Lung (tissue), 12 donors: ENCODE results near the gene GRB14. TPM values are rescaled to one million over a fixed set of nuclear protein-coding genes. Genes with fewer than 3 reads are reported as not detected.

Experiments
- ATAC-seq: fragments of 200-7000 bp; cut with Tn5 transposase; one replicate; pipeline ENCODE4 v1.9.1; 2020; ENCODE audit warnings: moderate number of reproducible peaks; ENCODE audit not compliant: insufficient read depth, low FRiP score
- DNase-seq, 3 donors: peaks; one replicate each; pipeline ENCODE4 v3.0.0-alpha.2; 2013 to 2017
- H3K27ac ChIP-seq, 2 donors: one replicate each; pipeline ENCODE4 v1.5.1; 2013; ENCODE audit warnings: mild to moderate bottlenecking in 2 of 2, moderate library complexity in 2 of 2, control low read depth in 1 of 2, inconsistent platforms in 1 of 2, low read depth in 1 of 2, low read length in 1 of 2
- H3K27me3 ChIP-seq, 3 donors: one replicate each; pipeline ENCODE4 v1.5.1; 2013; ENCODE audit warnings: low read length in 2 of 3; ENCODE audit not compliant: control insufficient read depth in 3 of 3, insufficient read depth in 3 of 3
- H3K36me3 ChIP-seq, 4 donors: one replicate each; pipeline ENCODE4 v1.5.1; 2013; ENCODE audit warnings: low read length in 4 of 4, mild to moderate bottlenecking in 1 of 4, moderate library complexity in 1 of 4; ENCODE audit not compliant: control insufficient read depth in 4 of 4, insufficient read depth in 4 of 4
- H3K4me1 ChIP-seq, 5 donors: one replicate each; pipeline ENCODE4 v1.5.1; 2013; ENCODE audit warnings: low read length in 5 of 5, mild to moderate bottlenecking in 2 of 5, moderate library complexity in 1 of 5; ENCODE audit not compliant: control insufficient read depth in 5 of 5, insufficient read depth in 5 of 5
- H3K4me3 ChIP-seq: one replicate; pipeline ENCODE4 v1.5.1; 2013; ENCODE audit warnings: mild to moderate bottlenecking, control low read depth, moderate library complexity
- H3K9ac ChIP-seq, 2 donors: one replicate each; pipeline ENCODE4 v1.5.1; 2013; ENCODE audit warnings: low read length in 2 of 2, control low read depth in 1 of 2; ENCODE audit not compliant: insufficient read depth in 1 of 2
- H3K9me3 ChIP-seq, 4 donors: one replicate each; pipeline ENCODE4 v1.5.1; 2013; ENCODE audit warnings: low read length in 3 of 4, mild to moderate bottlenecking in 1 of 4, moderate library complexity in 1 of 4; ENCODE audit not compliant: control insufficient read depth in 4 of 4, insufficient read depth in 3 of 4
- CTCF ChIP-seq: IDR thresholded peaks from 2 replicates; pipeline ENCODE4 v1.5.1; 2012; ENCODE audit warnings: mild to moderate bottlenecking; ENCODE audit errors: control extremely low read depth, extremely low read depth
- WGBS, 2 donors: extraction: QIAGEN DNeasy Blood & Tissue Kit; methylation state at CpG; one replicate each; pipeline ENCODE4 v1.1.7; 2013; 5-methylcytosine and 5-hydroxymethylcytosine counted together
- polyA plus RNA-seq, 2 donors: library from polyadenylated mRNA; stranded (reverse); fragments of 200-250 nt; gene quantifications; one replicate each; pipeline ENCODE4 v1.2.1, GENCODE V29; 2013
- total RNA-seq, 2 donors: library from RNA; depleted of rRNA in 1 of 2; stranded (reverse); fragments of >200 nt in 1 of 2; gene quantifications; one replicate each; pipeline ENCODE4 v1.2.1, GENCODE V29; 2014 to 2021
- donor health status: control.
- donor health status: control.
- donor health status: Bipolar disorder and iron deficiency.
- donor health status: healthy.
- donor health status: DM: yes; HTN: yes; CAD: no.

GRB14 gene
- total and polyA plus RNA-seq, 4 donors, result 1.1 to 20.2 (median 5.2) TPM

GRCh38 chr2:164530464-164530863 lies 90.8 kb downstream of the GRB14 start:
- TF ChIP-seq CTCF, result no peak
- no peak for ATAC-seq
- 78 to 88% methylated on average over 1 of the region's 1 CpG for WGBS, 2 donors

DNA sequence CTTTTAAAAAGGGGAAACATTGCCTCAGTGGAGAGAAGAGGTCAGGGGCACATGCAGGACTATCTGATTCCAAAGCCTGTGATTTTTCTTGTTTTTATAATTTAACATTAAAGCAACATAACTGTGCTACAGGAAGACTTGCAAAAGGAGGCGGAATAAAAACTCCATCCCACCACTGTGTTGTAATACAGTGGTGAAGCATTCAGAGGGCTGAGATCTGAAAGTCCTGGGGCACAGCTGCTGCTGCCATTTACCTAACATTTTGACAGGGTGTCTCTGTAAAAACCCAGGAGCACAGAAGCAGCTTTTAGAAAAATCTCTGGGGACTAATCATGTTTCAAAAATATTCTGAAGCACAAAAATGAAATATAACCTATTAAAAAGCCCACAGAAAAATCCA lies 97.6 kb downstream of the GRB14 start:
- DNase-seq, result no peak
- no peak for ATAC-seq
- no peak overlapping the region for H3K4me3 ChIP-seq
- H3K27me3 ChIP-seq, result no peaks in the 10 kb centered on the region
- H3K9ac ChIP-seq, result no peak overlapping the region
- H3K27ac ChIP-seq, result no peak overlapping the region
- H3K4me1 ChIP-seq, result peaks cover 0 to 2% (median 0%) of the 10 kb centered on the region in 5 donors
- peaks cover 0 to 3% (median 0%) of the 10 kb centered on the region in 4 donors for H3K9me3 ChIP-seq
- no peak for TF ChIP-seq CTCF
- WGBS, 2 donors, result 52 to 69% methylated on average over 1 of the region's 1 CpG
- H3K36me3 ChIP-seq, result peaks cover 0 to 2% (median 0%) of the 10 kb centered on the region in 4 donors

More at GRCh38 chr2:164530464-164530863, 90.8 kb downstream of the GRB14 start:
- H3K9ac ChIP-seq, result no peak overlapping the region
- H3K9me3 ChIP-seq, result no peaks in the 10 kb centered on the region
- H3K27ac ChIP-seq, result no peak overlapping the region
- no peaks in the 10 kb centered on the region for H3K27me3 ChIP-seq
- no peak overlapping the region for H3K4me3 ChIP-seq
- no peaks in the 10 kb centered on the region for H3K4me1 ChIP-seq
- DNase-seq, result no peak
- no peaks in the 10 kb centered on the region for H3K36me3 ChIP-seq

- Histone ChIP-seq H3K27ac (no peak overlapping the region), H3K4me1 (peaks cover 0 to 2% (median 0%) of the 10 kb centered on the region in 5 donors), H3K27me3 (no peaks in the 10 kb centered on the region), H3K9me3 (peaks cover 0 to 3% (median 0%) of the 10 kb centered on the region in 4 donors), H3K9ac (no peak overlapping the region), H3K4me3 (no peak overlapping the region), H3K36me3 (peaks cover 0 to 2% (median 0%) of the 10 kb centered on the region in 4 donors)
- ATAC-seq (no peak), DNase-seq (no peak)
- TF ChIP-seq CTCF, result no peak
- WGBS, 2 donors, result 80 to 83% methylated on average over 3 of the region's 3 CpGs
These were observed 98.3 kb downstream of the GRB14 start for GRCh38 chr2:164523009-164523408.

DNA sequence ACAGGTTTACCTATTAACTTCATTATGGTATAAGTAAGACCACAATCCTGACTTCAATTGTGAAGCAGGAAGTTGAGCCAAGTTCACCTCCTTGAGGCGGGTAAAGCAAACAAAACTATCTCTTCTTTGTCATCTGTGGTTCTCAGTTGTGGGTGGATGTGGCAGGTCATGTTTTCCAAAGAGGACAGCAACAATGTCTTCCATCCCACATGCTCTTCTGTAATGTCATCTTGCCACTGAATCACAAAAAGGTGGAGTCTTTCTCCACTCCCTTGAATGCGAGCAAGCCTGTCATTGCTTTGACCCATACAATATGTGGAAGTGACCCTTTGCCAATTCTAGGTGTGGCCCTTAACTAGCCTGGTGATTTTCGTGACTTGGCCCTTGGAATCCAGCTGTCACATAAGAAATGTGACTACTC lies 98.7 kb downstream of the GRB14 start:
- no peaks in the 10 kb centered on the region for H3K27me3 ChIP-seq
- TF ChIP-seq CTCF, result no peak
- no peak overlapping the region for H3K9ac ChIP-seq
- DNase-seq (no peak), ATAC-seq (no peak)
- H3K4me1 ChIP-seq, result peaks cover 0 to 2% (median 0%) of the 10 kb centered on the region in 5 donors
- H3K4me3 ChIP-seq, result no peak overlapping the region
- H3K36me3 ChIP-seq, result peaks cover 0 to 2% (median 0%) of the 10 kb centered on the region in 4 donors
- no peak overlapping the region for H3K27ac ChIP-seq
- 72 to 89% methylated on average over 3 of the region's 3 CpGs for WGBS, 2 donors
- H3K9me3 ChIP-seq, result peaks cover 0 to 3% (median 0%) of the 10 kb centered on the region in 4 donors
